Measurements from ENCODE around the gene FBXW5.
A peak's percentile ranks its signal among the peaks of the same experiment; 100 is the strongest.

FBXW5 gene

GRCh38 chr9:136944519-136945332, at the start of gene FBXW5, which contains the start of gene C8G:
TSS of gene FBXW5 (minus strand) at chr9:136944738. CDS start at chr9:136944083, 655 bp downstream.
TSS of gene C8G (plus strand) at chr9:136945243. CDS start at chr9:136945321, 78 bp downstream.
- peak; percentile 69 for DNase-seq (ENCODE audit: extremely low read depth, low read depth)
- peak within 1 kb of the TSS; percentile 80 for H3K4me3 ChIP-seq (replicated peaks; ENCODE audit: low read depth, low read length)
- TF ChIP-seq CTCF (IDR thresholded peaks at IDR 0.05; ENCODE audit: low read depth, low read length, missing control alignments) = peak; percentile 92

GRCh38 chr9:136992819-136993369, 48.4 kb upstream of the FBXW5 start:
- no peak for DNase-seq (ENCODE audit: extremely low read depth, low read depth)
- no peak for TF ChIP-seq CTCF (IDR thresholded peaks at IDR 0.05; ENCODE audit: low read depth, low read length, missing control alignments)
- H3K4me3 ChIP-seq (replicated peaks; ENCODE audit: low read depth, low read length) = peak overlapping the region; percentile 74

- peak within 1 kb of the TSS; percentile 74 for H3K4me3 ChIP-seq (replicated peaks; ENCODE audit: low read depth, low read length)
- no peak for TF ChIP-seq CTCF (IDR thresholded peaks at IDR 0.05; ENCODE audit: low read depth, low read length, missing control alignments)
- peak; percentile 38 for DNase-seq (ENCODE audit: extremely low read depth, low read depth)
Observed at GRCh38 chr9:136991993-136992818, 47.7 kb upstream of the FBXW5 start, which contains the start of gene PAXX. TSS of gene PAXX (plus strand) at chr9:136992422. CDS start at chr9:136992444, 22 bp downstream.

GRCh38 chr9:136990242-136990911, 45.8 kb upstream of the FBXW5 start:
- DNase-seq (ENCODE audit: extremely low read depth, low read depth) = no peak

GRCh38 chr9:136988872-136989271, 44.3 kb upstream of the FBXW5 start:
- no peak for DNase-seq (ENCODE audit: extremely low read depth, low read depth)
- H3K4me3 ChIP-seq (replicated peaks; ENCODE audit: low read depth, low read length) = no peak overlapping the region
- TF ChIP-seq CTCF (IDR thresholded peaks at IDR 0.05; ENCODE audit: low read depth, low read length, missing control alignments) = no peak

More at GRCh38 chr9:136990242-136990911, 45.8 kb upstream of the FBXW5 start:
- no peak for TF ChIP-seq CTCF (IDR thresholded peaks at IDR 0.05; ENCODE audit: low read depth, low read length, missing control alignments)
- H3K4me3 ChIP-seq (replicated peaks; ENCODE audit: low read depth, low read length) = no peak overlapping the region

- H3K4me3 ChIP-seq (replicated peaks; ENCODE audit: low read depth, low read length) = no peak overlapping the region
- DNase-seq (ENCODE audit: extremely low read depth, low read depth) = no peak
- TF ChIP-seq CTCF (IDR thresholded peaks at IDR 0.05; ENCODE audit: low read depth, low read length, missing control alignments) = no peak
Observed at GRCh38 chr9:136985853-136986252, 41.3 kb upstream of the FBXW5 start.

Data from HFF-Myc (cell line).